HG03095 (cell line): ENCODE results near the gene ABR.
"Not testable (repeated sequence)": the region's sequence is repeated elsewhere in the genome, so short reads cannot be mapped to it uniquely, and the experiment has no call there.

Experiments used
- ATAC-seq: cut with Tn5 transposase; IDR thresholded peaks from one replicate; pipeline ENCODE4 v1.9.1; 2021; ENCODE audit warnings: moderate library complexity; ENCODE audit not compliant: unreplicated experiment

Gene ABR

GRCh38 chr17:1073963-1074625 is 105.7 kb downstream of the ABR start:
- ATAC-seq, result not testable (repeated sequence)

- no peak for ATAC-seq
Measured at GRCh38 chr17:1073241-1073962, 106.4 kb downstream of the ABR start.

DNA sequence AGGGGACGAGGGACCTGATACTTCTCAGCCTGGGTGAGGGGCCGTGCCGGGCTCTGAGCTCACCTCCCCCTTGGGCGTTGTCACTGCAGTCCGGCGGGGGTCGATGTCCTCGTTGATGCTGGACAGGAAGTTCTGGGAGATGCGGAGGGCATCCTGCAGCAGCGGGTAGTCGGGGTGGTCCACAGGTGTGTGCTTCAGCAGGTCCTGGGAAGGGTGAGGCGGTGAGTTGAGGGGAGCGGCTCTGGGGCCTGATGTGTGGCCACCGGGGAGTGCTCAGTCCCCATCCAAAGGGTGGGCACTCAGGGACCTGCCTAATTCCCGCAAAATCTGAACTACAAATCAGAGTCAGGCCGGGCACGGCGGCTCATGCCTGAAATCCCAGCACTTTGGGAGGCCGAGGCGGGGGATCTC is 107.2 kb downstream of the ABR start:
- ATAC-seq, result no peak

- no peak for ATAC-seq
Measured at GRCh38 chr17:1071103-1071825, 108.5 kb downstream of the ABR start.

- no peak for ATAC-seq
Measured at GRCh38 chr17:1070411-1070810, 109.4 kb downstream of the ABR start.

DNA sequence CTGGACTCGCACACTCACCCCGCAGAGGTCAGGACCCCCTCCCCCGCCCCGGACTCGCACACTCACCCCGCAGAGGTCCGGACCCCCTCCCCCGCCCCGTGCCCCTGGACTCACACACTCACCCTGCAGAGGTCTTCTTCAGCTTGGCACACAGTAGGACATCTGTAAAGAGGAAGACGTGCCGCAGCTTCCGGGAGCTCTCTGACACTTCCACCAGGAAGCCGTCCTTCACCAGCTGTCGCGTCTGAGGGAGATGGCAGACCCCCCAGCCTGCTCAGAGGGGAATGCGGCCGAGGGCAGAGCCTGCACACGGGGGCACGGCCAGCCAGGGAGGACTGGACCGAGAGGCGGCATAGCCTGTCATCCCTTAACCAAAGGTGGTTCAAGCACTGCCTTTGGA is 109.9 kb downstream of the ABR start:
- ATAC-seq, result no peak

GRCh38 chr17:1068356-1068755 is 111.4 kb downstream of the ABR start:
- no peak for ATAC-seq

- no peak for ATAC-seq
Measured at GRCh38 chr17:1067282-1067956, 112.4 kb downstream of the ABR start.

GRCh38 chr17:1065416-1065815 is 114.4 kb downstream of the ABR start:
- not testable (repeated sequence) for ATAC-seq

GRCh38 chr17:1060991-1061390 is 118.8 kb downstream of the ABR start:
- ATAC-seq, result no peak

DNA sequence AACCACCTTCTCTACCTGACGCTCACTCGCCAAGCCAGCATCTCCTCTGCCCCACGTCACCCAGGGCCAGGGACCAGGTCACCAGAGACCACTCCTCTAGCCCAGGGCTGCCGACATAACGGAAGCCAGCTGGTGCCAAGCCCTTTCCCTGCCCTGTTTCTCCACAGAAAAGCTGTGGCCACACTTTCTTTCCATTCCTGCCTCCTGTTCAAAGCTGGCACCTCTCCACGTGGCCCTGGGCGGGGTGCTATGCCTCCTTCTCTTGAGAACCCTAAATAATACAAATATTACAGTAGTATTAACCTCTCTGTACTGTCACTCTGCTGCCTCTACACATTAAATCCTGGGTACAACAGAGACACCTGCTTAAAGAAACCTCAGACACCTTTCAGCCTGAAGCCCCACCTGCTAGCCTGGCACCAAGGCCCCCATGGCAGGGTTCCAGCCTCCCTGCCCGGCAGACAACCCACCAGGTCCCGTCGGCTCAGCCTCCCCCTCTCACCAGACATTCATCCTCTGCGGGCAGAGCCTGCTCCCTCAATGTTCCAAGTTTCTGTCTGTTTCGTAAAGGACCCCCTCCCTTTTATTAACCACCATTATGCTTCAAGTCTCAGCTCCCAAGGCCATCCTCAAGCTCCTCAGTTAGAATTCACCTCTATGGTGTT is 120.5 kb downstream of the ABR start:
- no peak for ATAC-seq

DNA sequence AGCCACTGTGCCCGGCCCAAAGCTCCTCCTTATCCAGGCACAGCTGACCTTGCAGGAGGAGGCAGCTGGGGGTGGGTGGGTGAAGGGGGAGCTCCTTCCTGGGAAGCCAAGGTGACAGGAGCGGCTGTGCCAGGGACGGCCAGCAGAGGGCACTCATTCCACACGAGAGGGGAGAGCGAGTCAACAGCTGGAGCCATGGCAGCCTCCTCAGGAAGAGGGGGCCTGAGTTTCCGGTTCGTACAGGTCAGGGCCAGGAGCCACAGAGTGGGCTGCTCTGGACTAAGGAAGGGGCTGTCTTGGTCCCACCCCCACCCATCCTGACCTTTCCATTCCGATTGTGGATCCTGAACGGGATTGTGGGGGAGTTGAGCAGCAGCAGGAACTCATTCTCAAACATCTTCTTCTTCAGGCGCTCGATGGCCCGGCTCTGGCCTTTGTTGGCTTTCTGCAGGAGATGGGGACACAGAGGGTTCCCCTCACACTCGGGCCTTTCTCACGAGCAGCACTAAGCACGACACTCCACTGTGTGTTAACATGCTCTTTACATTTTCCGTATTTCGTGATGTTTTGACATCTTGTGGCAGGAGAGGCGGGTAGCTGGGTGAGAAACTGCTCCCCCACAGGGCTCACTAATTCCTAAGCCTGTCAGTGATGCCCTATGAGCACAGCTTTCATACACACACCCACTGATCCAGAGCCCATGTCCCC is 121.2 kb downstream of the ABR start:
- ATAC-seq, result no peak

GRCh38 chr17:1056761-1057160 is 123.0 kb downstream of the ABR start:
- no peak for ATAC-seq

- ATAC-seq, result no peak
Measured at GRCh38 chr17:1055751-1056645, 123.8 kb downstream of the ABR start.

DNA sequence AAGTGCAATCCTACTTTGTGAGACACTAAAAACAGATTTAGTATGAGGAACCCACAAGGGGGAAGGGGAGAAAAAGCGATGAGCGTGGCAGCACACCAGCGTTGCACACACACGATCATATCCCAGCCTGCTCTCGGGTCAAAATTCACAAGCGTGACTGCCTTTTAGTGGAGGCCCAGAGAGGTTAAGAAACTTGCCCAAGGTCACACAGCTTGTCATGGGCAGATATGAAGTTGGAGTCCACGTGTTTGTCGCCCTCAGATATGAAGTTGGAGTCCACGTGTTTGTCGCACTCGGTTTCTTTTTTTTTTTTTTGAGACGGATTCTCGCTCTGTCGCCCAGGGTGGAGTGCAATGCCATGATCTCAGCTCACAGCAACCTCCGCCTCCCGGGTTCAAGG is 124.5 kb downstream of the ABR start:
- no peak for ATAC-seq

DNA sequence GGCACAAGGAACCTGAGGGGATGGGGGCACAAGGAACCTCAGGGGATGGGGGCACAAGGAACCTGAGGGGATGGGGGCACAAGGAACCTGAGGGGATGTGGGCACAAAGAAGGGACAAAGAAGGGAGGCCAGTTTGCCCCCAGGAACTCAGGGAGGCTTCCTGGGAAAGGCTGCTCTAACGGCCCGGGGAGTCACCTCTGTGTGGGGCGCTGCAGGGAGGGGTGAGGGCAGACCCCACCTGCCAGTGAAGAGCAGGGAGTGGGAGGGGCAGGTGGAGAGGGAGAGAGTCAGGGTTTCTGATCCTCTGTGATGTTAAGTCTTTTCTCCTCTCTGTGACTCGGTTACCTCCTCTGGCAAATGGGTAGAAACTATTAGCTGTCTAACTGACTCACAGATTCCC is 125.1 kb downstream of the ABR start:
- no peak for ATAC-seq

DNA sequence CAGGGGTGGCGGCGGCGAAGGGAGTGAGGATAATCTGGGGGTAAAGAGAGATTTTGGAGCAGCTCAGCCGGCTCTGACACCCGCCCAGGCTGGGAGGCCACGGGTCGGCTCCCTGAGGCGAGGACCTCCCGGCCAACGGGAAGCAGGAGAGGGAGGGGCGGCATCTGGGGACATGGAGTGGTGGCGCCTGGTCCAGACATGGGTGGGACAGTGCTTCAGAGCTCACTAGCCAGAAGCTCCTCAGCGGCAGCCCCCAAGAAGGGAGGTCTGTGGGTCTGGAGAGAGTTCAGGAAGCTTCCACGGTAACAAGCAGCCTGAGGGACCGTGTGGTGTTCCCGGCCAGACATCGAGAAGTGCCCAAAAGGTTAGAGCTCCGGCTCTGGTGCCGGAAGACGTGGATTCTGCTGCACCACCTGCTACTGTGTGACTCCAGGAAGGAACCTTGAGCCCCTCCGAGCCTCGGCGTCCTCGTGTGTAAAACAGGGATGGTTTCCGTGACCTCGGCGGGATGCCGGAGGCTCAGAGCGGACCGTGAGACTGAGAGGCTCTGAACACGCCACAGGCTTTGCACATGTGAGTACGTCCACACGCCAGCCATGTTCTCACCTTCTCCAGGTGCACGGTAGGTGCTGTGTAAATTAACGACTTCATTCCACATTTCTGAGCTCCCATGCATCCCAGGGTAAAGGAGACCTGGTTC is 126.0 kb downstream of the ABR start:
- no peak for ATAC-seq

DNA sequence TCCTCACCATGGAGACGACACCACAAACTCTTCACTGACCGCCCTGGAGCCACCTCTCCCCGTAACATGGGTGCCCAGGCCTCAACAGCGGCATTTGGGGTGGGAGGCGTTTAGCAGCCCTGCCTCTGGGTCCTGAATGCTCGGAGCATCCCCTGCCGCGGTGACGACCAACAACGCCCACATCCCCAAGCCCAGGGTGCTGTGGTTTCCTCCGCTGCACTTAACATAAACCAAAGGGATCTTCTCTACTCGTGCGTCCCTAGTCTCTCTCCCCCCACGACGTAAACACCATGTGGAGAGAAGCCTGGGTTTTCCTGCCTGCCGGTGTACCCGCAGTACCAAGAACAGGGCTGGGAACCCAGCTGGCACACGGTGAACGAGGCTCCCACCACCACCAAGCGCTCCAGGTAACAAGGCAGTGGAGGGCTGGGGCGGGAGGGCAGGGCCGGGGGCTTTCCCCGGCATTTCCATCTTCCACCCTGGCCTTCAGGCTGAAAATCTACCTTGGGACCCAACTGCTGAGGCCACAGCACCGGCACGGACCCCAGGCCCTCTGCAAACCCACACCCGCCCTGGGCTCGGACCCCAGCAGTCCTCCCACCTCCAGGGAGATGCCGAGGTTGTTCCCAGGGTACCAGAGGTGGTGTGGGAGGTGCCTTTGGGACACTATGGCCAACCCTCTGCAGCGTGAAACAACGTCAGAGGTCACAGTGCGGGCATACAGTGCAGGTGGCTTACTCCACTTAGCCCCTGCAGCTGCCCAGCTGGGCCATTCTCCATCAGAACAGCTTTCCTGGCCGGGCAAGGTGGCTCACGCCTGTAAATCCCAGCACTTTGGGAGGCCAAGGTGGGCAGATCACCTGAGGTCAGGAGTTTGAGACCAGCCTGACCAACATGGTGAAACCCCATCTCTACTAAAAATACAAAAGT is 128.5 kb downstream of the ABR start:
- no peak for ATAC-seq
